HG03457 (cell line): ENCODE measurements around the gene RASD1.

Experiments used
- ATAC-seq: cut with Tn5 transposase; IDR thresholded peaks from one replicate; pipeline ENCODE4 v1.9.1; 2021; ENCODE audit warnings: moderate number of reproducible peaks; ENCODE audit not compliant: unreplicated experiment

The RASD1 gene

GRCh38 chr17:17496189-17497064, at the start of gene RASD1:
Gene RASD1 (minus strand): TSS chr17:17496395. CDS start chr17:17496181, 214 bp downstream.
- no peak for ATAC-seq

- ATAC-seq: no peak
These were observed 49.8 kb upstream of the RASD1 start for GRCh38 chr17:17545984-17546383.

- ATAC-seq: no peak
These were observed 49.0 kb upstream of the RASD1 start for GRCh38 chr17:17545031-17545820.

- ATAC-seq: no peak
These were observed 46.9 kb upstream of the RASD1 start for GRCh38 chr17:17542906-17543635.

- ATAC-seq: no peak
These were observed 45.4 kb upstream of the RASD1 start for GRCh38 chr17:17541640-17542001.

DNA sequence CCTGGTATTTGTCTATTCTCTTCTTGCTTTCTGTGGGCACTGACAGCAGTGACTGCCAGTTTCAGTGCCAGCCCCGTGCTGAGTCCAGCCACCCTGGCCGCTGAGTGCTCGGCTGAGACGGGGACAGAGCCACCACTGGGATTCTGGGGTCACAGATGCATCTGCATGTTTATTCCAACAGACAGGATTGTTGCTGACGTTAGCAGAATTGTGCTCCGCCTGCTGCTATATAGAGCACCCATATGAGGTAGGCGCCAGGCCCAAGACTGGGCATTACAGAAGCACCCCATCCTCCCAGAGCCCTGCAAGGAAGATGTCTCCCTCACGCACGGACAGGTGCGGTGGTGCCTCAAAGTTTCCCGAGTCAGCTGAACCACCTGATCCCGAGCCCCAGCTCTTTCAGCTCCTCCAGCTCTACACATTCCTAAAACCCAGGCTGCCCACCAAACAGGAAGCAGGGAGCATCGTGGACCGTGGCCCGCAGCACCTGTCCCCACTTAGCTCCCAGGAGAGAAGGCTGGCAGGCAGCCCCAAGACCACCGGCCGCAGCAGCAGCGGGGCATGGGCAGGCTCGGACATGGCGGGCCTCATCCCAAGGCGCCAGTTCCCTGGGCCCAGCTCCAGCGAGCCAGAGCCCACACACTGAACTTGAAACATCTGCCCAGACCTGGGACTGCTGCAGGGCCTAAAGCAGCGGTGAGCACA, 44.9 kb upstream of the RASD1 start:
- no peak for ATAC-seq

GRCh38 chr17:17540278-17540906, 44.2 kb upstream of the RASD1 start:
- no peak for ATAC-seq

DNA sequence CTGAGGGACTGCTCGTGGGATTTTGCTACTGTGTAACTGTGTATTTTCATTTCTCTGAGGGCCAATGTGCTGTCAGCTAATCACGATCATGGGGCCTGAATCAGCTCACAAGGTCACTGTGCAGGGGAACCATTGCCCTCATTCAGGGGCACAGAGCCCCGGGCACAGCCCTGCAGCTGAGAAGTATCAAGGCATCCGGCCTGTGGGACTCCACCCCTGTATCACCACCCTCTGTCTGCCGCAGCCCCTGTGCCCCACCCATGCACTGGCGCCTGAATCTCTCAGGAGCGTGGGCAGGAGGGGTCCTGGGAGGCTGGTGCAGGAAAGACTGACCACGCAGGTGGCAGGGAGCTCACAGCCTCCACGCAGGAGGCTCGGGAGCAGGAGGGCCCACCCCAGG, 43.4 kb upstream of the RASD1 start:
- no peak for ATAC-seq

GRCh38 chr17:17538417-17539391, 42.5 kb upstream of the RASD1 start:
- ATAC-seq: no peak

GRCh38 chr17:17537311-17538099, 41.3 kb upstream of the RASD1 start:
- no peak for ATAC-seq

GRCh38 chr17:17536702-17537101, 40.5 kb upstream of the RASD1 start:
- ATAC-seq: no peak

DNA sequence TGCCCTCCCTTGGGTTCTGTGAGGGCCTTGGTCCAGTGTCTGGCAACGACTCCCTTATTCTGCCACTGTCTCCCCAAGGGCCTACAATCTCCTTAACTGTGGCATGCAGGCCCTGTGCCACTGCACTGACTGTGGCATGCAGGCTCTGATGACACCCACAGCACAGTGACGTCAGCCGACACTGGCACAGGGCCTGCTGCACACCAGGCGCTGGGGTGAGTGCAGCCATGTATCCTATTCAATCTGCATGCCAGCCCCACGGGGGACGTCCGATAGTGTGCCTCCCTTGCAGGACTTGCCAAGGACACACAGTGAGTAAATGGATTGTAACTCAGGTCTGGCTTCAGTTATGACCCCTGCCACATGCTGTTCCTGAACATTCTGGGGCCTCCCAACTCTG, 39.8 kb upstream of the RASD1 start:
- ATAC-seq: no peak

DNA sequence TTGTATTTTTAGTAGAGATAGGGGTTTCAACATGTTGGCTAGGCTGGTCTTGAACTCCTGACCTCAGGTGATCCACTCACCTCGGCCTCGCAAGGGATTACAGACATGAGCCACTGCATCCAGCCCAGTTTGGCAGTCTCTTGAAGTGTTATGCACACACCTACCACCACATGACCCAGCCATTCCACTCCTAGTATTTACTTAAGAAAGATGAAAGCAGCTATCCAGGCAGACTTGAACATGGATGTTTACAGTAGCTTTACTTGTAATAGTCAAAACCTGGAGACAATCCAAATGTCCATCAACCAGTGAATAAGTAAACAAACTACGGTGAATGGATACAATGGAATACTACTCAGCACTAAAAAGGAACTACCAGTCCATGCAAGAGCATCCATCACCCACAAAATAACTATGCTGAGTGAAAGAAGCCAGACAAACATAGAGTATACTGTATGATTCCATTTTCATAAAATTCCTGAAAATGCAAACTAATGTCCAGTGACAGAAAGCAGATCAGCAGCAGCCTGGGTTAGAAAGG, 37.8 kb upstream of the RASD1 start:
- no peak for ATAC-seq

GRCh38 chr17:17532991-17533390, 36.8 kb upstream of the RASD1 start:
- ATAC-seq: no peak

GRCh38 chr17:17531156-17531555, 35.0 kb upstream of the RASD1 start:
- no peak for ATAC-seq

DNA sequence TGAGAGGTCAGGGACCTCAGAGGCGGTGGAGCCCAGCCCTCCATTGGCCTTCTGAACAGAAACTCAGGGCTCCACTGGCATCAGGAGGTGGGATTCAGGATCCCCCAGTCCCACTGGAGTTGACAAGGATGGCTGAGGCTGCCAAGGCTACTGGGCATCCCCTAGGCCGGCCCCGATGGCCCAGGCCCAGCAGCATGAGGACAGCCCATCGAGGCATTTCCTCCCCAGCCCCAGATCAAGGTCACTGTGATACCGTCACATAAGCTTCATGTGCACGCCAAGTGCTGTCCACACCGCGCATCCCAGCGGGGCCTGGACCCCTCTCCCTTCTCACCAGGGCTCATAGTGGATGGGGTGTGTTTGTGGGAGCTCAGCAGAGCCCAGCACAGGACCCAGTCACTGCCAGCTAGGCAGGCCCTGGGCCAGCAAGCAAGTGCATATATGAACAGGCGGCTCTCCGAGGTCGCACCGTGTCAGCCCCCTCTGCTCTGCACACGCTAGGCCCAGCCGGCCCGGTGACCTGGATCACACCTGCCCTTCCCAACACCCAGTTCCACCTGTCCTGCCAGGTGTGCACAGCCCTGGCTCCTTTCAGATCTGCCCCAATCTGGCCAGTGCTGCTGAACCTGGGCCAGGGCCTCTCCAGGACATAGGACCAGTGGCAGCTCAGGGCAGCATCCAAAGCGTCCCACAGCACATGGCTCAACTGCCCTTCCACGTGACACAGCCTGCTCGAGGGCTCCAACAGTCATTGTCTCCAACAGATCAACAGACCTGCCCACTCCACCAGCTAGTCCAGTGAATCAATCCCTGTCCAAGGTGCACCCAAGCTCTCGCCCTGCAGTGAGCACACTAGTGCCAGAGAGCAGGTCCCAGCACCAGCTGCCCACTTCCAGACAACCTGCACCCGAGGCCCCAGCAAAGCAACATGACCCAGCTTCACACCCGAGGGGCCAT, 32.8 kb upstream of the RASD1 start:
- ATAC-seq: no peak

- ATAC-seq: no peak
These were observed 31.8 kb upstream of the RASD1 start for GRCh38 chr17:17527956-17528500.
